ENCODE results near the gene THSD7B. TPM values are rescaled to one million over a fixed set of nuclear protein-coding genes. Genes with fewer than 3 reads are reported as not detected.

THSD7B gene
- total RNA-seq, 1 donor from 2014 or later, result 0.38 TPM

GRCh38 chr2:136785215-136785614, 19.9 kb downstream of the THSD7B start:
- Histone ChIP-seq H3K27ac (no peak overlapping the region), H3K4me1 (no peaks in the 10 kb centered on the region), H3K27me3 (ENCODE audit: low read depth) (no peaks in the 10 kb centered on the region), H3K9me3 (no peaks in the 10 kb centered on the region), H3K4me3 (no peak overlapping the region), H3K36me3 (no peaks in the 10 kb centered on the region)
- TF ChIP-seq CTCF (IDR thresholded peaks at IDR 0.05), result no peak
- ATAC-seq, result peak in 1 of 2 donors; percentile 11
- DNase-seq, result no peak
- intact Hi-C loops (cut with DNase I), result no loop called here

DNA sequence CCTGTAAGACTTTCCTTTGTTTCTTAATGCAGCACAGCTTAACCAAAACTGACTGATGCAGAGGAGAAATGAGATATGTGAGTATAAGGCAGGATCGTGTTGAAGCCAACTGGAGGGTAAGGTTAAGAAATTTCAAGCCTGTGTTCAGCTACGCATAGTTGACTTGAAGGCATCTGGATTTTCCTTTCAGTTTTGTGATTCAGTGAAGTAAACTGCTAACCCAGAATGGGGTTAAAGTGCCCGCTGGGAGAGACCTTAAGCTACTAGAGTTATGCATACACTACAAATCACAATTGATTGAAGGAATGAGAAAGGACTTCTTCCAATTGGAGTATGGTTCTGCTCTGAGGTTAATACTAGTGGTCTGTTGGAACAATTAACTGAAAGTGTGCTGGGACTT, 22.6 kb downstream of the THSD7B start:
- H3K27me3 ChIP-seq (ENCODE audit: low read depth), result no peaks in the 10 kb centered on the region
- no peaks in the 10 kb centered on the region for H3K9me3 ChIP-seq
- H3K36me3 ChIP-seq, result no peaks in the 10 kb centered on the region
- H3K4me3 ChIP-seq, result no peak overlapping the region
- DNase-seq, result no peak
- intact Hi-C loops (cut with DNase I), result no loop called here
- ATAC-seq, result no peak
- H3K27ac ChIP-seq, result no peak overlapping the region
- no peak for TF ChIP-seq CTCF (IDR thresholded peaks at IDR 0.05)
- no peaks in the 10 kb centered on the region for H3K4me1 ChIP-seq

GRCh38 chr2:136796339-136796738, 31.0 kb downstream of the THSD7B start:
- intact Hi-C loops (cut with DNase I), result no loop called here
- Histone ChIP-seq H3K9me3 (no peaks in the 10 kb centered on the region), H3K27me3 (ENCODE audit: low read depth) (no peaks in the 10 kb centered on the region), H3K4me3 (no peak overlapping the region), H3K36me3 (no peaks in the 10 kb centered on the region), H3K27ac (no peak overlapping the region), H3K4me1 (no peaks in the 10 kb centered on the region)
- no peak for DNase-seq
- no peak for TF ChIP-seq CTCF (IDR thresholded peaks at IDR 0.05)
- no peak for ATAC-seq

- Histone ChIP-seq H3K4me3 (no peak overlapping the region), H3K36me3 (no peaks in the 10 kb centered on the region), H3K27ac (no peak overlapping the region), H3K27me3 (ENCODE audit: low read depth) (no peaks in the 10 kb centered on the region), H3K9me3 (no peaks in the 10 kb centered on the region), H3K4me1 (no peaks in the 10 kb centered on the region)
- ATAC-seq (no peak), DNase-seq (no peak)
- TF ChIP-seq CTCF (IDR thresholded peaks at IDR 0.05), result no peak
- intact Hi-C loops (cut with DNase I), result no loop called here
These were observed 33.4 kb downstream of the THSD7B start for GRCh38 chr2:136798766-136799165.

DNA sequence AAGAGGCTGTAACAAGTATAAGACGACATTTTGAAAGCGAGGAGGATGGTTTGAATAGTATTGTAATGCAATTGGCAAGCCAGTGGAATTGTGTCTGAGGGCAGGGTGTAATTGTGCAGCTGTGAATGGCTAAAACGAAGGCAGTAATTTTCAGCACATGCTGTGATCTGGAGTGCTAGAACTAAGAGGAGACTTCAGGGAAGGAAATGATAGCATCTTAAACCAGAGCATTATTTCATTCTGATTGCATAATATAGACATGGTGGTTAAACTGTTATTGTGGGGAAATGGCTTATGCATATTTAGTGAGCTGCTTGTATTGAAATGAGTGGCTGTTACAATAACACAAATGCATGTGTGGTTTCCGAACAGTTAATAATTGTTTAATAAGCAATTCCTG, 36.3 kb downstream of the THSD7B start:
- Histone ChIP-seq H3K4me1 (no peaks in the 10 kb centered on the region), H3K27me3 (ENCODE audit: low read depth) (no peaks in the 10 kb centered on the region), H3K27ac (no peak overlapping the region), H3K9me3 (no peaks in the 10 kb centered on the region), H3K36me3 (no peaks in the 10 kb centered on the region), H3K4me3 (no peak overlapping the region)
- intact Hi-C loops (cut with DNase I), result no loop called here
- no peak for TF ChIP-seq CTCF (IDR thresholded peaks at IDR 0.05)
- ATAC-seq, result no peak
- no peak for DNase-seq

GRCh38 chr2:136809998-136810397, 44.7 kb downstream of the THSD7B start:
- TF ChIP-seq CTCF (IDR thresholded peaks at IDR 0.05), result no peak
- Histone ChIP-seq H3K9me3 (no peaks in the 10 kb centered on the region), H3K27me3 (ENCODE audit: low read depth) (no peaks in the 10 kb centered on the region), H3K4me1 (no peaks in the 10 kb centered on the region), H3K27ac (no peak overlapping the region), H3K4me3 (no peak overlapping the region), H3K36me3 (no peaks in the 10 kb centered on the region)
- intact Hi-C loops (cut with DNase I), result no loop called here
- no peak for ATAC-seq
- no peak for DNase-seq
